Activated T-cell treated with anti-CD3 and anti-CD28 coated beads, Interleukin-2, amount 50 U/mL, for 72 hours (primary cell): ENCODE measurements around the gene TUBB. TPM values are rescaled to one million over a fixed set of nuclear protein-coding genes. Genes with fewer than 3 reads are reported as not detected.
A peak's percentile ranks its signal among the peaks of the same experiment; 100 is the strongest.

ENCODE experiments used
- ATAC-seq, 2 donors: fragments of 150-1000 bp; cut with Tn5 transposase; replicated peaks in 1 of 2; 2 replicates each; pipeline ENCODE4 v1.10.0; 2021; ENCODE audit warnings: moderate library complexity in 2 of 2, mild to moderate bottlenecking in 1 of 2
- DNase-seq, 2 donors: peaks; one replicate each; pipeline ENCODE4 v3.0.0; 2021 to 2022; ENCODE audit warnings: mixed read lengths in 1 of 2
- H3K27ac Mint-ChIP-seq: one replicate; pipeline ENCODE4 v1.8.0; 2022; ENCODE audit warnings: mild to moderate bottlenecking, moderate library complexity, mixed read lengths
- H3K27me3 Mint-ChIP-seq: one replicate; pipeline ENCODE4 v1.8.0; 2022; ENCODE audit warnings: low read depth, mixed read lengths
- H3K36me3 Mint-ChIP-seq, 2 donors: one replicate each; pipeline ENCODE4 v1.8.0; 2022; ENCODE audit warnings: mixed read lengths in 2 of 2, mild to moderate bottlenecking in 1 of 2; ENCODE audit not compliant: insufficient read depth in 2 of 2
- H3K4me1 Mint-ChIP-seq: one replicate; pipeline ENCODE4 v1.8.0; 2022; ENCODE audit warnings: low read depth, mixed read lengths
- H3K4me3 Mint-ChIP-seq, 2 donors: one replicate each; pipeline ENCODE4 v1.8.0; 2022; ENCODE audit warnings: mild to moderate bottlenecking in 2 of 2, mixed read lengths in 2 of 2, moderate library complexity in 2 of 2
- H3K9me3 Mint-ChIP-seq, 2 donors: one replicate each; pipeline ENCODE4 v1.8.0; 2022; ENCODE audit warnings: mixed read lengths in 2 of 2
- total RNA-seq, 2 donors: library from RNA; stranded (reverse); gene quantifications; one replicate each; pipeline ENCODE4 v1.2.3, GENCODE V29; 2022

Gene TUBB
- total RNA-seq, 2 donors from 2014 or later, result 668 to 724 TPM

DNA sequence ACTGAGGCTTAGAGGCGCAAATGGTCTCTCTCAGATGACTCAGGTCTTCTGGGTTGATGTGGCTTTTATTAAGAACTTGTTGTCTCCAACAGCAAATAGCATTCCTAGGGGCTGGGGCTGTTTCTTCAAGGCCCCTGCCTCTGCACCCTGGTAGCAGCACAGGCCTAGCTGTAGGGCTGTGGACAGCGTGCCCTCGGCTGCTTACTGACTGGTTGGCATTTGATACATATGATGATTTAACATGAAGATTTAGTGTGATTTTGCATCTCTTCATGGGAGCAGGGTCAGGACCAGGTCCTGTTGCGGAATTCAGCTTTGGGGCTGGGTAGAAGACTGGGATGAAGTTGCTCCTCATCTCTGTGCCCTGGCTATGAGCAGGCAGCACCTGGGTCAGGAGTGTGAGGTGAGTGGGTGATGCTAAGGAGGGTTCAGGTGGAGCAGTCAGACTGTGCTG is 48.5 kb downstream of the TUBB start:
- Mint-ChIP-seq H3K4me3 (peak overlapping the region; percentile 73 to 80), H3K9me3 (peaks cover 2 to 5% of the 10 kb centered on the region in 2 donors), H3K4me1 (peaks cover 91% of the 10 kb centered on the region), H3K27ac (peak overlapping the region; percentile 87), H3K27me3 (no peaks in the 10 kb centered on the region), H3K36me3 (peaks cover 4 to 9% of the 10 kb centered on the region in 2 donors)
- peak in 1 of 2 donors; percentile 40 for ATAC-seq
- peak; percentile 18 to 24 for DNase-seq

DNA sequence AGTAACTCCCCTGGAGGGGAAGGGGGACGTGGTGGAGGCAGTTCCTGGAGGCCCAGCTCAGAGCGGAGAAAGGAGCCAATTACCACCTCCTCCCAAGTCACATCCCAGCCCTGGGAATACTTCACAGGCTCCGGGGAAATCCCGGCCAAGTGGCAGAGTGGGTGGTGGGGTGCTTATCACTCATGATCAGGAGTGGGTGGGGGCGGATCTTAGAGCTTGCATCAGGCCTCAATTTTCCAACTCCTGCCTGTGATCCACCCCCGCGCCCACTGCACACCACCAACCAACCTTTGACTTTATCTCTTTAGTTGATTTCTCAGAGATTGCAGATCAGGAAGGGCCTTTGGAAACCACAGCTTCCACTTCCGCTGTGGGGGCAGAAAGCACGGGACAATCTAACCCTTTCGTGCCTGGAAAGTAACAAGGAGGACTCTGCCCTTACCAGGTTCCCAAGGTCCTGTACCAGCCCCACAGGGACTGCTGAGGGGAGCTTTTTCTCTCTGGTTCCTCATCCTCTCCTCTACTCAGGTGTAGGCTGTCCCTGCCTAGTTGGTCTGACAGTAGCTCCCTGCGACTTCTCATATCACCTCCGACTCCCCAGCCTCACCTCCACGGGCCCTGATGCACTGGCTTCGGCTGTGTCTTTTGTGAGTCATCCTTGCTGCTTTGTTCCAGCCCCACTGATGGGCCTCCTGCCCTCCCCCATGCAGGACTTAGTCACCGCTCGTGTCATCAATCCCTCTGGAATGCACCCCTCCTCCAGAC is 49.1 kb downstream of the TUBB start:
- DNase-seq (peak; percentile 80 to 87), ATAC-seq (peak; percentile 75 to 76)
- H3K36me3 Mint-ChIP-seq, result peaks cover 4 to 8% of the 10 kb centered on the region in 2 donors
- peak overlapping the region; percentile 93 for H3K27ac Mint-ChIP-seq
- H3K27me3 Mint-ChIP-seq, result no peaks in the 10 kb centered on the region
- peaks cover 91% of the 10 kb centered on the region for H3K4me1 Mint-ChIP-seq
- H3K9me3 Mint-ChIP-seq, result peaks cover 2 to 5% of the 10 kb centered on the region in 2 donors
- H3K4me3 Mint-ChIP-seq, result peak overlapping the region; percentile 73 to 80

DNA sequence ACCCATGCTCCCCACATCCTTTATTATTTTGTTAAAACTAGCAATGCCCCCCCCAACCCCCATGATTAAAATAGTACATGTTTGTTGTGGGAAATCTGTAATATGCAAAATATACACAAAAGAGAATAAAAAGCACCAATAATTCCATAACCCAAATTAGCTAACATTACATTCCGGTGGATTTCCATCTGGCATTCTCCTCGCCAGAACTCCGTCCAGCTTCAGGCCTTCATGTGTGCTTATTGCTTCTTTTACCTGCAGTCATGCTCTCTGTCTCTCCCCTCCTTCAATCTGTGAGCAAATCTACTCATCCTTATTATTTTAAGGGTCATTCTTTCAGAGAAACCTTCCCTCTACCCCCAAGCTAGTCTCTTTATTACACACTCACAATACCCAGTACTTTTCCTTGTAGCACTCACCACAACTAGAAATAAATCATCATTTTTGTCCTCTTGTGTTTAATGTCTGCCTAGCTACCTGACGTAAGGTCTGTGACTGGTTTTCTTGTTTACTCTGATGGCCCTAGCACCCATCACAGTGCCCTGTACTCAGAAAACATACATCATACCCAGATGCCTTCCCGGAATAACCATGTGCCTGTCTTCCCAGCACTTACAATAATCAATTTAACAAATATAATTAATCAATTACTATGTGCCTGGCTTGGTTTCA is 49.8 kb downstream of the TUBB start:
- peaks cover 4 to 5% of the 10 kb centered on the region in 2 donors for H3K36me3 Mint-ChIP-seq
- peak overlapping the region; percentile 93 for H3K27ac Mint-ChIP-seq
- DNase-seq (peak; percentile 37 to 38), ATAC-seq (peak; percentile 52 to 64)
- H3K9me3 Mint-ChIP-seq, result peaks cover 2 to 5% of the 10 kb centered on the region in 2 donors
- H3K4me3 Mint-ChIP-seq, result peak overlapping the region; percentile 73 to 80
- H3K27me3 Mint-ChIP-seq, result no peaks in the 10 kb centered on the region
- peaks cover 84% of the 10 kb centered on the region for H3K4me1 Mint-ChIP-seq

DNA sequence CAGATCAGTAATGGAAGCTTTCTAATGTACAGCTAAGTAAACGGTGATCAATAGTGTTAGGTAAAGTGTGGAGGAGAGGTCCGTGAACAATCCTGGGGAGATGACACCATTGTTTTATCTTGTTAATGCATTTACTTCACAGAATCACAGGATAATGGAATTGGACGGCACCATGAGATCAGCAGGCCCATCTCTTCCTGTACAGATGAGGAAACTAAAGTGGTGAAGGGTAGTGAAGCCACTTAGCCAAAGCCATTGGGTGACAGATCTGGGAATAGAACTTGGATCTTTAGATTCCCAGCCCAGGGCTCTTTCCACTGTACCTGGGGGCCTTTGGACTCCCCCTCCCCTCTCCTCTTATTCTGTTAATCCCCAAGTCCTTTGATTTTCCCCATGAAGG is 50.4 kb downstream of the TUBB start:
- DNase-seq (no peak), ATAC-seq (no peak)
- peaks cover 79% of the 10 kb centered on the region for H3K4me1 Mint-ChIP-seq
- H3K27ac Mint-ChIP-seq, result peak overlapping the region; percentile 93
- H3K9me3 Mint-ChIP-seq, result peaks cover 2 to 5% of the 10 kb centered on the region in 2 donors
- no peaks in the 10 kb centered on the region for H3K27me3 Mint-ChIP-seq
- H3K4me3 Mint-ChIP-seq, result peak overlapping the region in 1 of 2 donors; percentile 21
- peaks cover 4 to 5% of the 10 kb centered on the region in 2 donors for H3K36me3 Mint-ChIP-seq

DNA sequence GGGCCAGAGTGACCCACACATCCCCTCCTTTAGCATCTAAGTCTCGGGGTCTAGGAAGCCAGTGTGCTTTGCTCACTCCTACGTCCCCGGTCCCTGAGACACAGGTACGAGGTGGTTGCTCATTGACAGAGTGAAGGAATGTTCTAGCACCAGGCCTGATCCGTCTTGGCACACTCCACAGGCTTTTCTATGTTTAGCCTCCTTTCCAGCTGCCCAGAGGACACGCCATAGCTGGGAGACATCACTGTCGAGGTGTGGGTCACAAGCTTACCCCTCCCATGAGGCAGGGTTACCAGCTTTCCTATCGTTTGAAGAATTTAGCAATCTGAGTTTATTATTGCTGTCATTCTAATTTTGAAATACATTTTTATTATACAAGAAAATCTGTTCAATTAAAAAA is 54.5 kb downstream of the TUBB start:
- no peak overlapping the region for H3K4me3 Mint-ChIP-seq
- H3K4me1 Mint-ChIP-seq, result peaks cover 71% of the 10 kb centered on the region
- ATAC-seq (no peak), DNase-seq (no peak)
- H3K27ac Mint-ChIP-seq, result no peak overlapping the region
- H3K36me3 Mint-ChIP-seq, result peaks cover 4% of the 10 kb centered on the region in 2 donors
- no peaks in the 10 kb centered on the region for H3K27me3 Mint-ChIP-seq
- peaks cover 2 to 4% of the 10 kb centered on the region in 2 donors for H3K9me3 Mint-ChIP-seq

Other genes starting within 250 kb of the TUBB start
- 100 to 1,000 TPM; 713 to 829 TPM for gene HLA-E, start 230.8 kb upstream of the TUBB start, total RNA-seq
- 100 to 1,000 TPM; 114 to 121 TPM for gene GNL1, start 163.9 kb upstream of the TUBB start, total RNA-seq
- gene PRR3, start 163.1 kb upstream of the TUBB start, total RNA-seq, result 10 to 100 TPM; 23.0 to 31.8 TPM
- gene ABCF1, start 148.9 kb upstream of the TUBB start, total RNA-seq, result 10 to 100 TPM; 64.6 to 68.1 TPM
- 100 to 1,000 TPM; 138 to 154 TPM for gene PPP1R10, start 103.1 kb upstream of the TUBB start, total RNA-seq
- gene MRPS18B, start 102.5 kb upstream of the TUBB start, total RNA-seq, result 100 to 1,000 TPM; 109 to 132 TPM
- gene ATAT1, start 93.5 kb upstream of the TUBB start, total RNA-seq, result 10 to 100 TPM in 1 of 2 donors, 1 to 10 TPM in 1; 8.3 to 14.2 TPM
- 10 to 100 TPM; 25.8 to 36.0 TPM for gene C6orf136, start 73.2 kb upstream of the TUBB start, total RNA-seq
- gene DHX16, start 47.3 kb upstream of the TUBB start, total RNA-seq, result 10 to 100 TPM; 39.2 to 43.0 TPM
- 100 to 1,000 TPM; 179 to 200 TPM for gene PPP1R18, start 33.7 kb upstream of the TUBB start, total RNA-seq
- gene NRM, start 29.4 kb upstream of the TUBB start, total RNA-seq, result 10 to 100 TPM; 26.9 to 29.6 TPM
- gene MDC1, start 3.1 kb upstream of the TUBB start, total RNA-seq, result 100 to 1,000 TPM; 102 to 127 TPM
- gene FLOT1, start 22.3 kb downstream of the TUBB start, total RNA-seq, result 100 to 1,000 TPM; 293 to 319 TPM
- 100 to 1,000 TPM; 174 to 197 TPM for gene IER3, start 24.2 kb downstream of the TUBB start, total RNA-seq
- 10 to 100 TPM in 1 of 2 donors, 1 to 10 TPM in 1; 9.4 to 11.6 TPM for gene DDR1, start 164.2 kb downstream of the TUBB start, total RNA-seq
- gene GTF2H4, start 187.9 kb downstream of the TUBB start, total RNA-seq, result 10 to 100 TPM; 43.5 to 46.9 TPM
- gene VARS2, start 193.9 kb downstream of the TUBB start, total RNA-seq, result 10 to 100 TPM; 47.3 to 54.9 TPM
- gene SFTA2, start 211.8 kb downstream of the TUBB start, total RNA-seq, result under 1 TPM in 1 of 2 donors, not detected in 1; 0.31 TPM
- under 1 TPM in 1 of 2 donors, not detected in 1; 0.09 TPM for gene MUCL3, start 220.6 kb downstream of the TUBB start, total RNA-seq